Osteocyte (in vitro differentiated cells): ENCODE data around the gene PKP1. TPM values are rescaled to one million over a fixed set of nuclear protein-coding genes. Genes with fewer than 3 reads are reported as not detected.

ENCODE experiments used
- DNase-seq: peaks from one replicate; pipeline ENCODE4 v3.0.0; 2021; ENCODE audit warnings: mixed read lengths; ENCODE audit not compliant: unreplicated experiment; ENCODE audit errors: extremely low spot score
- H3K27ac Mint-ChIP-seq: one replicate; pipeline ENCODE4 v1.8.0; 2021; ENCODE audit warnings: mild to moderate bottlenecking, mixed read lengths; ENCODE audit not compliant: unreplicated experiment
- H3K27me3 Mint-ChIP-seq: one replicate; pipeline ENCODE4 v1.8.0; 2021; ENCODE audit warnings: mixed read lengths; ENCODE audit not compliant: unreplicated experiment
- H3K36me3 Mint-ChIP-seq: one replicate; pipeline ENCODE4 v1.8.0; 2021; ENCODE audit warnings: mixed read lengths; ENCODE audit not compliant: unreplicated experiment
- H3K4me1 Mint-ChIP-seq: one replicate; pipeline ENCODE4 v1.8.0; 2021; ENCODE audit warnings: mixed read lengths; ENCODE audit not compliant: unreplicated experiment
- H3K4me3 Mint-ChIP-seq: one replicate; pipeline ENCODE4 v1.8.0; 2021; ENCODE audit warnings: mild to moderate bottlenecking, moderate library complexity, mixed read lengths; ENCODE audit not compliant: unreplicated experiment
- H3K9me3 Mint-ChIP-seq: one replicate; pipeline ENCODE4 v1.8.0; 2021; ENCODE audit warnings: mixed read lengths; ENCODE audit not compliant: unreplicated experiment
- CTCF ChIP-seq: fragments of 200-600 bp; sonication (generic); IDR thresholded peaks from 2 replicates; pipeline ENCODE4 v1.5.0; 2021; ENCODE audit warnings: antibody characterized with exemption, mild to moderate bottlenecking, moderate library complexity
- total RNA-seq: library from RNA; stranded (reverse); gene quantifications from 2 replicates; pipeline ENCODE4 v1.2.1, GENCODE V29; 2021

PKP1 gene
- total RNA-seq, 1 donor from 2014 or later: not detected

- peaks cover 7% of the 10 kb centered on the region for H3K4me1 Mint-ChIP-seq
Observed at GRCh38 chr1:201324821-201325677, 41.7 kb downstream of the PKP1 start.

GRCh38 chr1:201325678-201326060 is 42.4 kb downstream of the PKP1 start:
- Mint-ChIP-seq H3K36me3 (no peaks in the 10 kb centered on the region), H3K4me1 (peaks cover 7% of the 10 kb centered on the region), H3K27ac (no peak overlapping the region), H3K4me3 (no peak overlapping the region), H3K9me3 (no peaks in the 10 kb centered on the region), H3K27me3 (peaks cover 35% of the 10 kb centered on the region)
- no peak for TF ChIP-seq CTCF
- no peak for DNase-seq

More at GRCh38 chr1:201324821-201325677, 41.7 kb downstream of the PKP1 start:
- Mint-ChIP-seq H3K4me3 (no peak overlapping the region), H3K36me3 (no peaks in the 10 kb centered on the region), H3K9me3 (no peaks in the 10 kb centered on the region), H3K27ac (no peak overlapping the region), H3K27me3 (peaks cover 35% of the 10 kb centered on the region)
- no peak for DNase-seq
- no peak for TF ChIP-seq CTCF

- H3K27ac Mint-ChIP-seq: no peak overlapping the region
- no peak overlapping the region for H3K4me3 Mint-ChIP-seq
- H3K4me1 Mint-ChIP-seq: peaks cover 7% of the 10 kb centered on the region
- no peaks in the 10 kb centered on the region for H3K9me3 Mint-ChIP-seq
- H3K36me3 Mint-ChIP-seq: no peaks in the 10 kb centered on the region
- no peak for DNase-seq
- peaks cover 35% of the 10 kb centered on the region for H3K27me3 Mint-ChIP-seq
- no peak for TF ChIP-seq CTCF
Observed at GRCh38 chr1:201326710-201327109, 43.4 kb downstream of the PKP1 start.

- H3K4me1 Mint-ChIP-seq: peaks cover 7% of the 10 kb centered on the region
Observed at GRCh38 chr1:201327687-201328240, 44.5 kb downstream of the PKP1 start.

More at GRCh38 chr1:201327687-201328240, 44.5 kb downstream of the PKP1 start:
- Mint-ChIP-seq H3K27ac (no peak overlapping the region), H3K9me3 (no peaks in the 10 kb centered on the region), H3K4me3 (no peak overlapping the region), H3K36me3 (no peaks in the 10 kb centered on the region), H3K27me3 (peaks cover 35% of the 10 kb centered on the region)
- no peak for TF ChIP-seq CTCF
- no peak for DNase-seq
